Type B pancreatic cell (in vitro differentiated cells): ENCODE results near the gene CCDC57. TPM values are rescaled to one million over a fixed set of nuclear protein-coding genes. Genes with fewer than 3 reads are reported as not detected.
A peak's percentile ranks its signal among the peaks of the same experiment; 100 is the strongest.

Experiments used
- DNase-seq: peaks from one replicate; pipeline ENCODE4 v3.0.0; 2021; ENCODE audit warnings: mixed read lengths; ENCODE audit not compliant: unreplicated experiment; ENCODE audit errors: extremely low spot score
- H3K27ac Mint-ChIP-seq: 2 replicates; pipeline ENCODE4 v1.8.0; 2021; ENCODE audit warnings: mild to moderate bottlenecking, mixed read lengths
- H3K27me3 Mint-ChIP-seq: 2 replicates; pipeline ENCODE4 v1.8.0; 2021; ENCODE audit warnings: mixed read lengths
- H3K36me3 Mint-ChIP-seq: 2 replicates; pipeline ENCODE4 v1.8.0; 2021; ENCODE audit warnings: mixed read lengths
- H3K4me1 Mint-ChIP-seq: one replicate; pipeline ENCODE4 v1.8.0; 2021; ENCODE audit warnings: mixed read lengths; ENCODE audit not compliant: unreplicated experiment
- H3K4me3 Mint-ChIP-seq: 2 replicates; pipeline ENCODE4 v1.8.0; 2021; ENCODE audit warnings: mild to moderate bottlenecking, mixed read lengths
- H3K9me3 Mint-ChIP-seq: 2 replicates; pipeline ENCODE4 v1.8.0; 2021; ENCODE audit warnings: mixed read lengths
- CTCF ChIP-seq: fragments of 200-600 bp; sonication (generic); conservative IDR thresholded peaks from 2 replicates; pipeline ENCODE4 v1.5.0; 2021; ENCODE audit warnings: antibody characterized with exemption, mild to moderate bottlenecking
- total RNA-seq: library from RNA; stranded (reverse); gene quantifications from 2 replicates; pipeline ENCODE4 v1.2.1, GENCODE V29; 2021; ENCODE audit warnings: low replicate concordance

Gene CCDC57
- total RNA-seq, 1 donor from 2014 or later, result 58.7 TPM

DNA sequence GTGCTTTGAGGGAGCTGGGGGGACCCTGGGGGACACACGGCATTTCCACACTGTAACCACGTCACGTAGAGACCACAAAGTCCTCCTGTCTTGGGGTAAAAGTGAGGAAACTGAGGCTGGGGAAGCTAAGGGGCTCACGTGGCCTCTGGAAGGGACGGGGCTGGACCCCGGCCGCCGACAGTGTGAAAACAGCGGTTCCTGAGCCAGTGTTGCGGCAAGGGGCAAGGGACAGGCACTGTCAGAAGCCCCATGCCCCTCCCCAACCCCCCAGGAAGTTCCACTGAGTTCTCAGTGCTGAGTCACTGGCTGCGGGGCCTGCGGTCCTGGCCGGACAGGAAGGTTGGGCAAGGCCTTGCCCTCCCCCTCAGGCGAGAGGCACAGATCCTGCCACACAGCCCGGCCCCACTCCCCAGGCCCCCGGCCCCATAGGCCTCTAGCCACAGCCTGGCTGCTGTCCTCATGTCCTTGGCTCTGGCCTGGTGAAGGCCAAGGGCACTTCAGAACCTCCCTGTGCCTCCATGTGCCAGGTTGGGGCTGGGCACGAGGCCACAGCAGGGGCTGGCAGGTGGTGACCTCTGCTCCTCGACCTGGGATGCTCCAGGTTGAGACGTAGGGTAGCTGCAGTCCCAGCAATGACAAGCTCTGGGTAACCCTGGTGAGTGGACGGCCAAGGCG, 5.0 kb upstream of the CCDC57 start:
- H3K9me3 Mint-ChIP-seq, result no peaks in the 10 kb centered on the region
- peaks cover 4% of the 10 kb centered on the region for H3K27me3 Mint-ChIP-seq
- TF ChIP-seq CTCF, result no peak
- H3K36me3 Mint-ChIP-seq, result no peaks in the 10 kb centered on the region
- DNase-seq, result no peak
- H3K4me1 Mint-ChIP-seq, result no peaks in the 10 kb centered on the region
- no peak overlapping the region for H3K27ac Mint-ChIP-seq
- no peak overlapping the region for H3K4me3 Mint-ChIP-seq

DNA sequence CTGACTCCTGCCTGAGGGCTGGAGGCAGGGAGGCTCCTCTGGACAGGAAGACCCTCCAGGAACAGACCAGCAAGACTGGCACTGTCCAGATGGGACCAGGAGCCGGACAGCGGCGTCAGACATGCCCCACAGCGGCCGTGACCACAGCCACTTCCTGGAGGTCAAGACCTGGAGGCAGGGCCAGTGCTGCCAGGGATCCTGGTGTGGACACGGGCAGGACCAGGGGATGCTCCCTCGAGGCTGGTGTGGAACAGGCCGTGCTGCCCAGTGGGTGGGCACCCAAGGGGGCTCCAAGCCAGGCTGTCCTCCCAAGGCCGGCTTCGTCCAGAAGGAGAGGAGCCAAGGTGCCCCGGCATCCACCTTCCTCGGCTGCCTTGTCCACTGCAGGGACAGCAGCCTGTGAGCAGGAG, 4.5 kb upstream of the CCDC57 start:
- Mint-ChIP-seq H3K9me3 (no peaks in the 10 kb centered on the region), H3K36me3 (no peaks in the 10 kb centered on the region), H3K27ac (no peak overlapping the region), H3K4me1 (no peaks in the 10 kb centered on the region), H3K27me3 (peaks cover 4% of the 10 kb centered on the region), H3K4me3 (no peak overlapping the region)
- no peak for TF ChIP-seq CTCF
- no peak for DNase-seq

GRCh38 chr17:82216301-82217119, 3.9 kb upstream of the CCDC57 start:
- no peak for TF ChIP-seq CTCF
- H3K36me3 Mint-ChIP-seq, result no peaks in the 10 kb centered on the region
- DNase-seq, result no peak
- H3K4me1 Mint-ChIP-seq, result no peaks in the 10 kb centered on the region
- no peaks in the 10 kb centered on the region for H3K9me3 Mint-ChIP-seq
- H3K4me3 Mint-ChIP-seq, result no peak overlapping the region
- H3K27me3 Mint-ChIP-seq, result peaks cover 3% of the 10 kb centered on the region
- H3K27ac Mint-ChIP-seq, result peak overlapping the region; percentile 39

DNA sequence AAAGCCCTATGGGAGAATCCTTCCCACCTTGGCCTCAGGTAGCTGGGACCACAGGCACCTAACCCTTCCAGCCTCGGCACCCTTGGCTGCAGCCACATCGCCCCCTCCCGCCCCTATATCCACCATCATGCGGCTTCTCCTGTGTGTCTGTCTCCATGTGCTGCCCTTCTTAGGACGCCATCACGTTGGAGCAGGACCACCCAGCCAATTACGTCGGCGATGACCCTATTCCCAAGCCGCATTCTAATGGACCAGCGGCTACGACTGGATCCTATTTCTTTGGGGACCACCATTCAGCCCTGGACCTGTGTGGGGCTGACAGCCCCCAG, 3.3 kb upstream of the CCDC57 start:
- TF ChIP-seq CTCF, result no peak
- no peaks in the 10 kb centered on the region for H3K36me3 Mint-ChIP-seq
- H3K27me3 Mint-ChIP-seq, result no peaks in the 10 kb centered on the region
- no peaks in the 10 kb centered on the region for H3K4me1 Mint-ChIP-seq
- no peaks in the 10 kb centered on the region for H3K9me3 Mint-ChIP-seq
- no peak for DNase-seq
- H3K4me3 Mint-ChIP-seq, result no peak overlapping the region
- peak overlapping the region; percentile 39 for H3K27ac Mint-ChIP-seq

DNA sequence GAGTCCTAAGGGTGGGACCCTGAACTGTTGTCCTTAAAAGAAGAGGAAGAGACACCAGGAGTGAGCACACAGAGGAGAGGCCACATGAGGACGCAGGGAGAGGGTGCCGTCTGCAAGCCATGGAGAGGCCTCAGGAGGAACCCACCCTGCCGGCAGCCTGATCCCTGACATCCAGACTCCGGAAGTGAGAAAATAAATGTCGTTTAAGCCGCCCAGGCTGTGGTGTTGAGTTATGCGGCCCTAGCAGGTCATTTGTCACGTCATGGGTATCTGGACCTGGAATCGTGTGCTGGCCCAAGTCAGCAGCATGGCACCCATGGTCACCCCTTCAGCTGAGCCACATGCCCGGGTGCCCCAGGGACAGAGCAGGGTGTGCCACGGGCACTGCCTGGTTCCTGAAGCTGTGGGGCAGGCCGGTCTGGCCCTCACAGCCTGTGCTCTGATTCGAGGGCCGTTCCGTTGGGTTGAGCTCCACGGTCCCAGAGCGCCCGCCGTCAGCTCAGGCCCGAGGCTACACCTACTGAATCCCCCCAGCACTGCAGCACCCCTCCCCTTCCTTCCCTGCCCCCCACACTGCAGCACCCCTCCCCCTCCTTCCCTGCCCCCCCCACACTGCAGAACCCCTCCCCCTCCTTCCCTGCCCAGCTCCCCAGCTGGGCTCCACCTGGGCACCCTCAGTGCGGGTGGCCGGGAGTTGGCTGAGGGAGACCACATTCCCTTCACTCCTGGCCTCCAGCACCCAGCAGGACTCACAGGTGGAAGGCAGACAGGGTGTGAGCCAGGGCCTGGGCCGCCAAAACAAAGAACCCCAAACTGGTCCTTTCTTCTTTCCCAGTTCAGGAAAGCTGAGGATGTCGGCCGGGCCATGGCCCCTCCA, 2.7 kb upstream of the CCDC57 start:
- Mint-ChIP-seq H3K27ac (peak overlapping the region; percentile 39), H3K4me1 (no peaks in the 10 kb centered on the region), H3K36me3 (no peaks in the 10 kb centered on the region), H3K9me3 (no peaks in the 10 kb centered on the region), H3K4me3 (no peak overlapping the region), H3K27me3 (no peaks in the 10 kb centered on the region)
- DNase-seq, result no peak
- TF ChIP-seq CTCF, result no peak
